Panc1 (cell line): ENCODE results near the gene AGPAT3. TPM values are rescaled to one million over a fixed set of nuclear protein-coding genes. Genes with fewer than 3 reads are reported as not detected.

ENCODE experiments used
- ATAC-seq: fragments of 200-7000 bp; cut with Tn5 transposase; 2 replicates; pipeline ENCODE4 v1.9.1; 2020; ENCODE audit warnings: mild to moderate bottlenecking, moderate library complexity
- BruUV-seq: library from RNA; stranded (reverse); fragments of 400-500 nt; replicated peaks from 2 replicates; lab custom pipeline; 2021; lab: Mats Ljungman, UMichigan
- CTCF ChIA-PET: fragments of 300-600 bp; sonication (Branson Sonifier 250); formaldehyde crosslinking; loops from one replicate; lab custom pipeline; 2022; ENCODE audit warnings: antibody characterized with exemption; lab: Charles Lee
- POLR2A ChIA-PET: fragments of 300-600 bp; sonication (Branson Sonifier 250); formaldehyde crosslinking; loops from one replicate; lab custom pipeline; 2022; ENCODE audit warnings: antibody characterized with exemption; lab: Charles Lee
- DNase-seq: peaks from one replicate; pipeline ENCODE4 v3.0.0-alpha.2; 2010; ENCODE audit warnings: low read depth, low spot score
- H3K27ac ChIP-seq: 2 replicates; pipeline ENCODE4 v1.5.1; 2011; ENCODE audit warnings: mild to moderate bottlenecking, low read length, inconsistent platforms
- H3K27me3 ChIP-seq: fragments of 200-500 bp; sonication (Bioruptor generic); 2 replicates; pipeline ENCODE4 v1.6.0; 2014; ENCODE audit warnings: low read length, inconsistent platforms; ENCODE audit not compliant: control insufficient read depth, insufficient read depth
- H3K36me3 ChIP-seq: fragments of 200-500 bp; sonication (Bioruptor generic); 2 replicates; pipeline ENCODE4 v1.5.1; 2014; ENCODE audit warnings: inconsistent platforms, mild to moderate bottlenecking, low read length, moderate library complexity; ENCODE audit not compliant: control insufficient read depth, insufficient read depth
- H3K4me1 ChIP-seq: 2 replicates; pipeline ENCODE4 v1.5.1; 2011; ENCODE audit warnings: inconsistent platforms, mild to moderate bottlenecking, low read length, moderate library complexity; ENCODE audit not compliant: control insufficient read depth, insufficient read depth
- H3K4me3 ChIP-seq, 2 experiments: 2 replicates each; pipeline ENCODE4 v1.5.1; 2011 to 2012; ENCODE audit warnings: low read depth in 2 of 2, low read length in 2 of 2, mild to moderate bottlenecking in 2 of 2, inconsistent platforms in 1 of 2, moderate library complexity in 1 of 2
- H3K9me3 ChIP-seq: fragments of 200-500 bp; sonication (Bioruptor generic); 2 replicates; pipeline ENCODE4 v1.5.1; 2014; ENCODE audit warnings: low read depth, mild to moderate bottlenecking, inconsistent platforms, low read length, moderate library complexity; ENCODE audit not compliant: control insufficient read depth, insufficient read depth
- CTCF ChIP-seq: fragments of 450-650 bp; IDR thresholded peaks from 2 replicates; pipeline ENCODE4 v1.5.1; 2017; ENCODE audit warnings: mild to moderate bottlenecking
- POLR2AphosphoS5 ChIP-seq: IDR thresholded peaks from 2 replicates; pipeline ENCODE4 v1.6.1; 2012; ENCODE audit warnings: mild to moderate bottlenecking, low read depth, low read length, moderate library complexity
- REST ChIP-seq, 2 experiments: IDR thresholded peaks; 2 replicates each; pipeline ENCODE4 v1.6.1; 2011 to 2012; ENCODE audit warnings: low read depth in 2 of 2, control low read depth in 1 of 2, low read length in 1 of 2, mild to moderate bottlenecking in 1 of 2, moderate library complexity in 1 of 2; ENCODE audit not compliant: insufficient read depth in 1 of 2
- in situ Hi-C: cut with HindIII; loops from 2 replicates; pipeline ENCODE4 v1.10.0; 2016; ENCODE audit warnings: low sequenced_read_pairs, low pct_unique_long_range_greater_than_20kb
- intact Hi-C: fragments of 100-400 bp; cut with micrococcal nuclease; formaldehyde crosslinking; loops from one replicate; pipeline ENCODE4 v1.10.0; 2022; ENCODE audit not compliant: unreplicated experiment
- total RNA-seq: library from RNA; stranded (reverse); gene quantifications from one replicate; pipeline ENCODE4 v1.2.1, GENCODE V29; 2021; ENCODE audit not compliant: unreplicated experiment

Gene AGPAT3
- total RNA-seq, 1 experiment from 2014 or later: 40.1 TPM

GRCh38 chr21:44035244-44035643 lies 170.2 kb downstream of the AGPAT3 start:
- intact Hi-C loops: no loop called here
- Histone ChIP-seq H3K27ac (no peak overlapping the region), H3K27me3 (no peaks in the 10 kb centered on the region), H3K4me3 (no peak overlapping the region), H3K9me3 (no peaks in the 10 kb centered on the region), H3K4me1 (no peaks in the 10 kb centered on the region), H3K36me3 (peaks cover 2% of the 10 kb centered on the region; the same call in 1 of the 2 replicates)
- no peak for ATAC-seq
- ChIA-PET POLR2A (no interaction called here), CTCF (interaction anchor here (0.6 kb wide), 1 partner anchor 249 kb away, joined by 3 read pairs; no protein-coding TSS in a partner anchor)
- no peak for DNase-seq
- TF ChIP-seq POLR2AphosphoS5: no peak
- TF ChIP-seq REST (IDR thresholded peaks at IDR 0.05; ENCODE audit: insufficient read depth in 1 of 2, low read depth in 2 of 2, low read length in 1 of 2): no peak
- no peak for TF ChIP-seq CTCF
- in situ Hi-C loops: no loop called here
- no TSS peak for BruUV-seq

Other genes with a start within 250 kb of the AGPAT3 start
- gene HSF2BP, start 205.7 kb upstream of the AGPAT3 start, total RNA-seq: 4.2 TPM
- gene RRP1B, start 205.7 kb upstream of the AGPAT3 start, total RNA-seq: 30.7 TPM
- gene PDXK, start 146.1 kb upstream of the AGPAT3 start, total RNA-seq: 184 TPM
- gene CSTB, start 88.9 kb upstream of the AGPAT3 start, total RNA-seq: 72.5 TPM
- 41.8 TPM for gene RRP1, start 75.6 kb upstream of the AGPAT3 start, total RNA-seq
- gene TRAPPC10, start 147.1 kb downstream of the AGPAT3 start, total RNA-seq: 34.5 TPM
- gene PWP2, start 242.2 kb downstream of the AGPAT3 start, total RNA-seq: 6.8 TPM